Measurements from ENCODE around the gene PIANP. TPM values are rescaled to one million over a fixed set of nuclear protein-coding genes. Genes with fewer than 3 reads are reported as not detected.
"Not testable (repeated sequence)": the region's sequence is repeated elsewhere in the genome, so short reads cannot be mapped to it uniquely, and the experiment has no call there.

Gene PIANP
- total RNA-seq, 1 donor from 2014 or later: 3.6 TPM

DNA sequence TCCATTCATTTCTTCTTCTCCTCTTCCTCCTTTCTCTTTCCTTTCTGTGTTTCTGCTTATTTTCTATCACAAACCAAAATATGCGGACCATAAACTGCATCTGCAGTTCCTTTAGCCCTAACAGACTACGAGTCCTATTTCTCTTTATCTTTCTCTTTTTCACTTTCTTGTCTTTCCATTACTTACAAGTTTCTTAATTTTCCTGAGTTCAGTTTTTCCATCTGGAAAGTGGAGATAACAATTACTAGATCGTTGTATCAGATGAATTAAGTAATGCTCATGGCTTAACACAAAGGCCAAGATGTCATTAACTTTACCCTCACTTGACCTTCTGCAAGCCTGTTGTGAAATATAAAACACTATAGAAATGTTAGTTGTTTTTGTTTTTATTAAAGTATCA lies 22.2 kb upstream of the PIANP start:
- peak overlapping the region; percentile 97 for H3K4me3 Mint-ChIP-seq (ENCODE audit: unreplicated experiment)
- peaks cover 2% of the 10 kb centered on the region for H3K36me3 ChIP-seq (ENCODE audit: insufficient read depth, low read length)
- H3K4me1 Mint-ChIP-seq (ENCODE audit: low read depth, unreplicated experiment): peaks cover 9% of the 10 kb centered on the region
- no peak for FAIRE-seq
- TF ChIP-seq EZH2 (IDR thresholded peaks at IDR 0.05; ENCODE audit: insufficient read depth, low read length) (no peak), CTCF (IDR thresholded peaks at IDR 0.05; ENCODE audit: insufficient read depth, low read depth, low read length) (no peak)
- H3K9me3 Mint-ChIP-seq (ENCODE audit: unreplicated experiment): no peaks in the 10 kb centered on the region
- H3K36me3 Mint-ChIP-seq (ENCODE audit: low read depth, unreplicated experiment): peaks cover 4% of the 10 kb centered on the region
- DNase-seq (ENCODE audit: low read depth): no peak
- H3K27me3 Mint-ChIP-seq (ENCODE audit: low read depth, unreplicated experiment): no peaks in the 10 kb centered on the region
- H3K79me2 ChIP-seq (ENCODE audit: insufficient read depth, low read length): peaks cover 13% of the 10 kb centered on the region
- peaks cover 7% of the 10 kb centered on the region for H3K4me1 ChIP-seq (ENCODE audit: insufficient read depth, low read length)
- H2AFZ ChIP-seq (ENCODE audit: low read depth, low read length): no peak overlapping the region
- peaks cover 7% of the 10 kb centered on the region for H4K20me1 ChIP-seq (ENCODE audit: insufficient read depth, low read length)
- H3K4me2 ChIP-seq (ENCODE audit: low read length): peak overlapping the region; percentile 94
- no peaks in the 10 kb centered on the region for H3K9me3 ChIP-seq (ENCODE audit: insufficient read depth, low read depth, low read length)
- H3K9ac ChIP-seq (ENCODE audit: low read length): no peak overlapping the region
- H3K4me3 ChIP-seq (ENCODE audit: insufficient read depth, low read depth, low read length): no peak overlapping the region
- H3K27me3 ChIP-seq (ENCODE audit: insufficient read depth, low read length): no peaks in the 10 kb centered on the region
- no peak overlapping the region for H3K27ac ChIP-seq (ENCODE audit: low read depth, low read length)
- H3K27ac Mint-ChIP-seq (ENCODE audit: unreplicated experiment): no peak overlapping the region

DNA sequence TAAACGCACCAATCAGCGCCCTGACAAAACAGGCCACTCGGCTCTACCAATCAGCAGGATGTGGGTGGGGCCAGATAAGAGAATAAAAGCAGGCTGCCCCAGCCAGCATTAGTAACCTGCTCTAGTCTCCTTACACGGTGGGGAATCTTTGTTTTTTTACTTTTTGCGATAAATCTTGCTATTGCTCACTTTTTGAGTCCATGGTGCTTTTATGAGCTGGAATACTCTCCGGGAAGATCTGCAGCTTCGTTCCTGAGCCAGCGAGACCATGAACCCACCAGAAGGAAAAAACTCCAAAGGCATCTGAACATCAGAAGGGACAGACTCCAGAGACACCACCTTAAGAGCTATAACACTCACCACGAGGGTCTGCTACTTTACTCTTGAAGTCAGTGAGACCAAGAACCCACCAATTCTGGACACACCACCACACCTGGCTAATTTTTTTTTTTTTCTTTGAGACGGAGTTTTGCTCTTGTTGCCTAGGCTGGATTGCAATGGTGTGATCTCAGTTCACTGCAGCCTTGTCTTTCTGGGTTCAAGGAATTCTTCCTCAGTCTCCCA lies 16.3 kb upstream of the PIANP start:
- no peak for DNase-seq (ENCODE audit: low read depth)
- Mint-ChIP-seq H3K27ac (ENCODE audit: unreplicated experiment) (no peak overlapping the region), H3K4me3 (ENCODE audit: unreplicated experiment) (no peak overlapping the region), H3K4me1 (ENCODE audit: low read depth, unreplicated experiment) (no peaks in the 10 kb centered on the region), H3K36me3 (ENCODE audit: low read depth, unreplicated experiment) (peaks cover 2% of the 10 kb centered on the region), H3K27me3 (ENCODE audit: low read depth, unreplicated experiment) (no peaks in the 10 kb centered on the region), H3K9me3 (ENCODE audit: unreplicated experiment) (peaks cover 6% of the 10 kb centered on the region)
- no peaks in the 10 kb centered on the region for H3K36me3 ChIP-seq (ENCODE audit: insufficient read depth, low read length)
- H4K20me1 ChIP-seq (ENCODE audit: insufficient read depth, low read length): no peaks in the 10 kb centered on the region
- TF ChIP-seq CTCF (IDR thresholded peaks at IDR 0.05; ENCODE audit: insufficient read depth, low read depth, low read length) (no peak), EZH2 (IDR thresholded peaks at IDR 0.05; ENCODE audit: insufficient read depth, low read length) (no peak)
- H3K4me2 ChIP-seq (ENCODE audit: low read length): no peak overlapping the region
- no peaks in the 10 kb centered on the region for H3K79me2 ChIP-seq (ENCODE audit: insufficient read depth, low read length)
- H3K4me3 ChIP-seq (ENCODE audit: insufficient read depth, low read depth, low read length): no peak overlapping the region
- H3K27ac ChIP-seq (ENCODE audit: low read depth, low read length): no peak overlapping the region
- no peak for FAIRE-seq
- no peak overlapping the region for H3K9ac ChIP-seq (ENCODE audit: low read length)
- no peaks in the 10 kb centered on the region for H3K4me1 ChIP-seq (ENCODE audit: insufficient read depth, low read length)
- no peaks in the 10 kb centered on the region for H3K27me3 ChIP-seq (ENCODE audit: insufficient read depth, low read length)
- no peaks in the 10 kb centered on the region for H3K9me3 ChIP-seq (ENCODE audit: insufficient read depth, low read depth, low read length)
- no peak overlapping the region for H2AFZ ChIP-seq (ENCODE audit: low read depth, low read length)

DNA sequence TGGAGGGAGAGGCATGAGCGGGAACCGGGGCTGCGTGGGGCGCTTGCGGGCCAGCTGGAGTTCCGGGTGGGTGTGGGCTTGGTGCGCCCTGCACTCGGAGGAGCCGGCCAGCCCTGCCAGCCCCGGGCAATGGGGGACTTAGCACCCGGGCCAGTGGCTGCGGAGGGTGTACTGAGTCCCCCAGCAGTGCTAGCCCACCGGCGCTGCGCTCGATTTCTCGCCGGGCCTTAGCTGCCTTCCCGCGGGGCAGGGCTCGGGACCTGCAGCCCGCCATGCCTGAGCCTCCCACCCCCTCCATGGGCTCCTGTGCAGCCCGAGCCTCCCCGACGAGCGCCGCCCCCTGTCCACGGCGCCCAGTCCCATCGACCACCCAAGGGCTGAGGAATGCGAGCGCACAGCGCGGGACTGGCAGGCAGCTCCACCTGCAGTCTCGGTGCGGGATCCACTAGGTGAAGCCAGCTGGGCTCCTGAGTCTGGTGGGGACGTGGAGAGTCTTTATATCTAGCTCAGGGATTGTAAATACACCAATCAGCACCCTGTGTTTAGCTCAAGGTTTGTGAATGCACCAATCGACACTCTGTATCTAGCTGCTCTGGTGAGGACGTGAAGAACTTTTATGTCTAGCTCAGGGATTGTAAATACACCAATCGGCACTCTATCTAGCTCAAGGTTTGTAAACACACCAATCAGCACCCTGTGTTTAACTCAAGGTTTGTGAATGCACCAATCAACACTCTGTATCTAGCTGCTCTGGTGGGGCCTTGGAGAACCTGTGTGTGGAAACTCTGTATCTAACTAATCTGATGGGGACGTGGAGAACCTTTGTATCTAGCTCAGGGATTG lies 15.6 kb upstream of the PIANP start:
- not testable (repeated sequence) for H3K9me3 ChIP-seq (ENCODE audit: insufficient read depth, low read depth, low read length); H3K27ac ChIP-seq (ENCODE audit: low read depth, low read length); H3K4me3 Mint-ChIP-seq (ENCODE audit: unreplicated experiment); H2AFZ ChIP-seq (ENCODE audit: low read depth, low read length); H4K20me1 ChIP-seq (ENCODE audit: insufficient read depth, low read length); DNase-seq (ENCODE audit: low read depth); H3K27me3 ChIP-seq (ENCODE audit: insufficient read depth, low read length); FAIRE-seq; H3K9me3 Mint-ChIP-seq (ENCODE audit: unreplicated experiment); H3K4me1 Mint-ChIP-seq (ENCODE audit: low read depth, unreplicated experiment); H3K79me2 ChIP-seq (ENCODE audit: insufficient read depth, low read length); H3K4me1 ChIP-seq (ENCODE audit: insufficient read depth, low read length); H3K36me3 Mint-ChIP-seq (ENCODE audit: low read depth, unreplicated experiment); H3K27ac Mint-ChIP-seq (ENCODE audit: unreplicated experiment); H3K4me2 ChIP-seq (ENCODE audit: low read length); H3K27me3 Mint-ChIP-seq (ENCODE audit: low read depth, unreplicated experiment); H3K36me3 ChIP-seq (ENCODE audit: insufficient read depth, low read length); H3K4me3 ChIP-seq (ENCODE audit: insufficient read depth, low read depth, low read length); H3K9ac ChIP-seq (ENCODE audit: low read length)
